HG03457 (cell line): ENCODE data around the gene FCRL3.

ENCODE experiments used
- ATAC-seq: cut with Tn5 transposase; IDR thresholded peaks from one replicate; pipeline ENCODE4 v1.9.1; 2021; ENCODE audit warnings: moderate number of reproducible peaks; ENCODE audit not compliant: unreplicated experiment

The FCRL3 gene

DNA sequence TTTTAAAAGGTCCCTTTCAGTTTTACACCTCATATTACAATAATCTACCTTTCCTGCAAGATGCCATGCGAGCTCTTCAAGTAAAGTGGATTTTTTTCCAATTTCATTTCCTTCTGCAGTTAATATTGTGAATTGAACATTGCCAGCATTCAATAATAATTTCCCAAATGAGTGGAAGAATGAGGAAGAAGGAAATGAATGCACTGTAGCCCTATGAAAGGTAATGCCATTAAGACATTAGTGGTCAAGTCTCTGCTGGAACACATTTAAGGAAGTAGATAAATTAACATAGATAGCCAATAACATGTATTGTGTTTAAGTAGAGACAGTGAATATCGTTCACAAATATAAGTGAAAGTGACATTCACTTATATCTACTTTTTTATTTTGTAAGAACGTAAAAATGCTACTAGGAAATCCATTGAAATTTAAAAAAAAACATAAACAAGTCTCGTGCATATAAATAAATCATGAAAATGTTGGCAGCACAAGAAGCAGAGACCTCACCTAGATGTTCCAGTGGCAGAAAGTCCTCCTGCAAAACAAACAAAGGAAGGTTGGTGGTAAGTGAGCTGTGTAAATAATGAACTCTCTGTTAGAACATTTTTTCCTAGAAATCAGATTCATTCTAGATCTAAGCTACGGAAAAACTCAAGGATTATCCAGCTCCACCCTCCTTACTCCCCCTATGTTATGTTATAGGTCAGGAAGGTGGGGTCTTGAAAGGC lies 17.7 kb downstream of the FCRL3 start:
- no peak for ATAC-seq

DNA sequence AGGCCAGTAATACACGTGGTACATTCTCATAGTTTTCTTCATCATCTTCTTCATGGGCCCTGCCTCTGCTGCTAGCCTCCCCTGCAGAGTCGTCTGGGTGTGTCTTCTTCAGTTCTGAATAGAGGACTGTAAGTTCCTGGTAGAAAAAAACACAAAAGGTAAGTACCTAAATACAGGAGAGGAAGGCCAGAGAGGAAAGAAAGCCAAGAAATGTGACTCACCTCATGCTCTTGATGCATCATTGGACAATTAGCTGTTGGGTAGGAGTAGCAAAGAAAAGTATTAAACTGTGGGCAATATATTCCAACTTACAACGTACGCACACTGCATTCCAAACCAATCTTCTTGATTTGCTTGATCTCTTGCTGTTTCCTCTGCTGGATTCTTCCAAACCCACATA lies 21.8 kb downstream of the FCRL3 start:
- no peak for ATAC-seq

DNA sequence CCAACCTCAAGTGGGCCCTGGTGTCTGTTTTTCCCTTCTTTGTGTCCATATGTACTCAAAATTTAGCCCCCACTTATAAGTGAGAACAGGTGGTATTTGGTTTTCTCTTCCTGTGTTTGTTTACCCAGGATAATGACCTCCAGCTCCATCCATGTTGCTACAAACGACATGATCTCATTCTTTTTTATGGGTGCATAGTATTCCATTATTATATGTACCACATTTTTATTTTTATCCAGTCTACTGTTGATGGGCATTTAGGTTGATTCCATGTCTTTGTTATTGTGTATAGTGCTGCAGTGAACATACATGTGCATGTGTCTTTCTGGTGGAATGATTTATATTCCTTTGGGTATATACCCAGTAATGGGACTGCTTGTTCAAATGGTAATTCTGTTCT lies 27.6 kb downstream of the FCRL3 start:
- ATAC-seq, result no peak

DNA sequence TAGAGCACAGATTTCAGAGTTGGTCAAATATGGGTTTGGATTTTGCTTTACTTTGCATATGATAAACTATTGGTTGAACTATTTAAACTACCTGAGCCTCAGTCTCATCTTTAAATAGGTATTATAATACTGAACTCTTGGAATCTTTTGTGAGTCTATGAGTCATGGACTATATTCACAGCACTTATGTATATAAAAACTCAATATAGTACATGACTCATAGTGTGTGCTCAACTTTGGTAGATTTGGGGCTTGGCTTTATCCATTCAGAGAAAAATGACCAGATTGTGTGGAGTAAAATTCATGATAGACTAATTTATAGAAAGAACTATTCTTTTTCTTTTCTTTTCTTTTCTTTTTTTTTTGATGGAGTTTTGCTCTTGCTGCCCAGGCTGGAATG lies 28.7 kb downstream of the FCRL3 start:
- ATAC-seq, result no peak

DNA sequence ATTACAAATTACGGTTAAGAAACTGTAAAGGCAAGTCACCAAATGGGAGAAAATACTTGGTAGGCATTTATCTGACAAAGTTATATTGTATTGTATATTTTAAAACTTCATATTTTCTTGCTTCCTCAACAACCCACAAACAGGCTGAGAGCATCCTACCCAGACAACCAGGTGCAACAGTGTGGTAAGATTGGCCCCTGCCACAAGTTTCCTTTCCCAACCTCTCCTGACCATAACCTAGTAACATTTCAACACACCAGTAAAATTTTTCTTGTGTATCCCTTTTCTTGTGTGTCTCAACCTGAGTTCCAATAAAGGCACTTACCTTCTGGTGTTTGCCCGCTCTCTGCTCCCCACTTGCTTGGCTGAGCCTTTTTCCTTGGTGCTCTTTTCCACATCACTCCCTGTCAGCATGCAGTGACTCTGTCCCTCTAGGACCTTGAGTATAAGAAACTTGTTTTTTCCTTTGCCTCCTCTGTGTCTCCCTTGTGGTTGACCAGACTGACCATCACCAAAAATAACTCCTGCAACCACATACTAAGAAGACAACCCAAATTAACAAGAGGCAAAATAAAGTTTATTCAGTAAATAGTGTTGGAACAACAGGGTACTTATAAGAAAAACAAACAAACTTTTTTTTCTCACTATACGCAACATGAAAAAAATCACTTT lies 40.9 kb downstream of the FCRL3 start:
- no peak for ATAC-seq

DNA sequence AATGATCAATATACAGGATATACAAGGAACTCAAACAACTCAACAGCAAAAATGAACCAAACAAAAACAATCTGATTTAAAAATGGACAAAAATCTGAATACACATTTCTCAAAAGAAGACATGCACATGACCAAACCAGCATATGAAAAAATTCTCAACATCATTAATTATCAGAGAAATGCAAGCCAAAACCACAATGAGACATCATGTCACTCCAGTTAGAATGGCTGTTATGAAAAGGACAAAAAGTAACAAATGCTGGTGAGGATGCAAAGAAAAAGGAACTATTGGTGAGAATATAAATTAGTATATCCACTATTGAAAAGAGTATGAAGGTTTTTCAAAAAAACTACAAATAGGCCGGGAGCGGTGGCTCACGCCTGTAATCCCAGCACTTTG lies 42.0 kb downstream of the FCRL3 start:
- no peak for ATAC-seq

DNA sequence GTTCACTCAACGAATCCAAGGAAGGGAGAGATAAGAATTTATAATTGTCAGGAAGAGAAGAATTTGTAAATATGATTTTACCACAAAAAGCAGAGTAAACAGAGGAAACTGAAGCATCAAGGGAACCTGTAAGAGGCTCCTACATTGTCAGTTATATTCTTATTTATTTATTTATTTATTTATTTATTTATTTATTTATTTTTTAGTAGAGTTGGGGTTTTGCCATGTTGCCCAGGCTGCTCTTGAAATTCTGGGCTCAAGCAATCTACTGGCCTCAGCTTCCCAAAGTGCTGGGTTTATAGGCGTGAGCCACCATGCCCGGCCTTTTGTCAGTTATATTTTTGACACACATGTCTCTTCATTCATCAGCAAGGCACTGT lies 47.1 kb downstream of the FCRL3 start:
- ATAC-seq, result no peak

DNA sequence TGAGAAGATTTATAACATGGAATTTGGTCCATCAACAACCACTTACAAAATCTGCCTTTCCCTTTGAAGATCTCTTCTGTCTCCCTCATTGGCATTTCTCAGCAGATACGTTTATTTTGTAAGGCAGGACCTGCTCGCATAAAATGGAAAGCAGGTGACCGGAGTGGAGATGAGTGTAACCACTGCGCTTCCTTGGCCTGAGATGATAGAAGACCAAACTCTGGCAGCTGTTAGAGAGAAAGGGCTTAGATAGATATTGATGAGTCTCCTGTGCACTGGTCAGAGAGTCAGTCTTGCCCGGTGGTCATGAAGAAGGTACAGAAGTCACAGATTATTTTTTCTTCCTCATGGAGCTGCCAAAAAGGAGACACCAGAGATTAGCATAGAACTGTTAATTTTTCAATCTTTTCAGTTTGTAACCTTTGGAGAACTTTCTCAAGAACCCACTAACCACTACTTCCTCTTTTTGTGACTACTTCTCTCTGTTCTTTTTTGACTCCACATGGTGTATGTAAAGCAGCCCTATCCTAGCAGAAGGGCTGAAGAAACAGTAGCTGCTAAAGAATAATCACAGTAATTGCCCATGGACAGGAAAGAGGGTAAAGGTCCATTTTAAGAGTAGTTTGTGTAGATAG lies 47.6 kb downstream of the FCRL3 start:
- ATAC-seq, result peak; percentile 95

DNA sequence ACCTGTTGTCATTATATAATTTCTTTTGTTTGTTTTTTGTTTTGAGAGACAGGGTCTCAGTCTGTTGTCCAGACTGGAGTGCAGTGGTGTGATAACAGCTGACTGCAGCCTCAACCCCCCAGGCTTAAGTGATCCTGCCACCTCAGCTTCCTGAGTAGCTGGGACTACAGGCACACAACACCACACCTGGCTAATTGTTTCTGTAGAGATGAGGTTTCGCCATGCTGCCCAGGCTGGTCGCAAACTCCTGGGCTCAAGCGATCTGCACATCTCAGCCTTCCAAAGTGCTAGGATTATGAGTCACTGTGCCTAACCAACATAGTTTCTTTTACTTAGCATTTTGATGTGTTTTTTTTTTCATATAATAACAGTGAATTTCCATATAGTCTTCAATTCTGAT lies 52.3 kb downstream of the FCRL3 start:
- no peak for ATAC-seq

DNA sequence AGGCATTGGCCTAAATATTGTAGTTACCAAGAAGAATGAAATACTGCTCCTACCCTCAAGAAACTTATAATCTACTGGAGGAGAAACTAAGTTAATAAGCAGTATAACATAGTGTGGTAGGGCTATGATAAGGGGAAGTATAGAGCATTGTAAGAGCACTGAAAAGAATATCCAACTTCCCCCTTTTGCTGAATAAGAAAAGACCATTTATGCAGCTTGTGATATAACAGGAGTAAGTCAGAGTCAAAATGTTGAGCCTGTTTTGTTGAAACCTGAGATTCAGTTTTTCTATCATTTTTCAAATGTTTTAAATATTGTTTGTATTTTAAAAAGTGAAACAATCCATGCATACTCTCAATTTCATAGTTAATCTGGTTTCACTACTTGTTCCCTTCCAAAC lies 54.4 kb downstream of the FCRL3 start:
- ATAC-seq, result no peak

DNA sequence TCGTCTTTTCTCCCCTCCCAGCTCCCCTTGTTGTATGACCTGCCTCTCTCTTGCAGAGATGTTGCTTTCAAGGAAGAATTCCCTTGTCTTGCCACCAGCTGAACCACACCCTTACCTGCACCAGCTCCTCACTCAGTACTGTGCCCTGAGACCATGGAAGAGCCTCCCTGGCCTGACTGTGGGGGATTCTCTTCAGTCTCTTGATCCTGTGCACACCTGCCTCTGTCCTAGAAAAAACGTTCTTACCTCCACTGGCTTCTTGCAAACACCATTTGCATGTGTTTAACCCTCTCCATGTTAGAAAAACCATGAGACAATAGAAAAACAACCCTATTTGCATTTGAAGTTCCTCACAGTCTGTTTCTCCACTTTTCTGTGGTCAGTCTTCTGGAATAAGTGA lies 59.4 kb downstream of the FCRL3 start:
- no peak for ATAC-seq

DNA sequence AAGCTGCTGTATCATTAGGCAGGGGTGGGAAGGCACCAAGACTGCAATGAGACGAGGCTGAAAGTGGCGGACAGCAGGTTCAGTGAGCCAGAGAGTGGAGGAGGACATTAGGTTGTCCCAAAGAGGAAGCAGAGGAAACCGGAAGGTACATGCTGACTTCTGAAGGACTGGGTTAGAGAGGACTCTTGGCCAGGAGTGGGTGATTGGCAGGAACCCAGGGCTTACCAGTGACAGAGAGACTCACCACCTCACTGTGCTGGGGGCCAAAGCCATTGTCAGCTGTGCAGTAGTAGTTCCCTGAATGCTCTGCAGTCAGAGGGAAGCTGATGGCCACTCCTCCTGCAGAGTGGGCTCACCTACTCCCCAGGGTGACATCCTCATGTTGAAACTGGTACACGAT lies 60.8 kb downstream of the FCRL3 start:
- no peak for ATAC-seq

DNA sequence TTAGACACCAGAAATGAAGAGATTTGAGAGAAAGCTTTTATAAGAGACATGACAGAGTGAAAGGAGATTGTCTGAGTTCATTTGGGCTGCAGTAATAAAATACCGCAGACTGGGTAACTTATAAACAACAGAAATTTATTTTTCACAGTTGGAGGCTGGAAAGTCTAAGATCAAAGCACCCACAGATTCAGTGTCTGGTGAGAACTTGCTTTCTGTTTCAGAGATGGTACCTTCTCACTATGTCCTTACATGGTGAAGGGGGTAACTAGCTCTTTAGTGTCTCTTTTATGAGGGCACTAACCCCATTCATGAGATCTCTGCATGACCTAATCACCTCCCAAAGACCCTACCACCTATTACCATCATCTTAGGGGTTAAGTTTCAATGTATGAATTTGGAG lies 71.8 kb downstream of the FCRL3 start:
- ATAC-seq, result no peak
